ENCODE measurements around the gene DNAJC17. TPM values are rescaled to one million over a fixed set of nuclear protein-coding genes. Genes with fewer than 3 reads are reported as not detected.

Gene DNAJC17
- total RNA-seq, 1 donor from 2014 or later, result 16.0 TPM

GRCh38 chr15:40787991-40788390, 19.3 kb downstream of the DNAJC17 start:
- Histone ChIP-seq H3K4me3 (no peak overlapping the region), H3K27ac (replicated peaks) (no peak overlapping the region), H3K9me3 (replicated peaks) (no peaks in the 10 kb centered on the region), H3K4me1 (peaks cover 21% of the 10 kb centered on the region), H3K36me3 (peaks cover 24% of the 10 kb centered on the region), H3K27me3 (ENCODE audit: low read depth) (no peaks in the 10 kb centered on the region)
- TF ChIP-seq CTCF (IDR thresholded peaks at IDR 0.05; ENCODE audit: borderline replicate concordance), result no peak
- intact Hi-C loops (cut with micrococcal nuclease), result loop anchor here (10.0 kb wide), 1 partner anchor 113 kb away; no protein-coding TSS in a partner anchor
- no peak for DNase-seq

- Histone ChIP-seq H3K27me3 (ENCODE audit: low read depth) (no peaks in the 10 kb centered on the region), H3K9me3 (replicated peaks) (no peaks in the 10 kb centered on the region), H3K4me3 (no peak overlapping the region), H3K36me3 (peaks cover 22% of the 10 kb centered on the region), H3K27ac (replicated peaks) (no peak overlapping the region), H3K4me1 (peaks cover 21% of the 10 kb centered on the region)
- TF ChIP-seq CTCF (IDR thresholded peaks at IDR 0.05; ENCODE audit: borderline replicate concordance), result no peak
- DNase-seq, result no peak
- intact Hi-C loops (cut with micrococcal nuclease), result loop anchor here (10.0 kb wide), 1 partner anchor 113 kb away; no protein-coding TSS in a partner anchor
Observed at GRCh38 chr15:40787344-40787841, 19.9 kb downstream of the DNAJC17 start.

DNA sequence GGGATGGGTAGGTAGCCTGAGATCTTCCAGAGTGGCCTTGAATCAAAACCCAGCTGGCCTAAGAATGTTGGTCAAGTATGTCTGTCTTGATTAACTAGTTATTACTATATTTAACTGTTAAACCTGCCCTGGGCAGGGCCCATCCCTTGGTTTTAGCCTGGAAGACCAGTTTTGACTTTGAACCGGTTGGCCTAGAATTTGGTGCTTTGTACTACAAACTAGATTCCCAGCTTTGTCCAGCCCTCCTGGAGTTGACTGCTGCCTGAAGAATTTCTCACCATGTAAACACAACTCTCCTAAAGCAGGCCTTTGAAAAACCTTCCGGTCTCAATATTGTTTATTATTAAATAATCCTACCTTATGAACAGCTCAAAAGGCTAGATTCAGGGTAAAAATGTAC, 21.5 kb downstream of the DNAJC17 start:
- H3K9me3 ChIP-seq (replicated peaks), result no peaks in the 10 kb centered on the region
- intact Hi-C loops (cut with micrococcal nuclease), result loop anchor here (10.0 kb wide), 1 partner anchor 111 kb away; no protein-coding TSS in a partner anchor
- H3K4me1 ChIP-seq, result peaks cover 21% of the 10 kb centered on the region
- TF ChIP-seq CTCF (IDR thresholded peaks at IDR 0.05; ENCODE audit: borderline replicate concordance), result no peak
- H3K36me3 ChIP-seq, result peaks cover 7% of the 10 kb centered on the region
- DNase-seq, result no peak
- H3K27me3 ChIP-seq (ENCODE audit: low read depth), result no peaks in the 10 kb centered on the region
- H3K27ac ChIP-seq (replicated peaks), result no peak overlapping the region
- no peak overlapping the region for H3K4me3 ChIP-seq

- intact Hi-C loops (cut with micrococcal nuclease), result loop anchor here (10.0 kb wide), 1 partner anchor 110 kb away; no protein-coding TSS in a partner anchor
- Histone ChIP-seq H3K4me3 (no peak overlapping the region), H3K4me1 (peaks cover 14% of the 10 kb centered on the region), H3K27ac (replicated peaks) (no peak overlapping the region), H3K36me3 (peaks cover under 1% of the 10 kb centered on the region), H3K27me3 (ENCODE audit: low read depth) (no peaks in the 10 kb centered on the region), H3K9me3 (replicated peaks) (no peaks in the 10 kb centered on the region)
- no peak for DNase-seq
- TF ChIP-seq CTCF (IDR thresholded peaks at IDR 0.05; ENCODE audit: borderline replicate concordance), result no peak
Observed at GRCh38 chr15:40785164-40785563, 22.1 kb downstream of the DNAJC17 start.

- Histone ChIP-seq H3K27ac (replicated peaks) (no peak overlapping the region), H3K4me1 (peaks cover 10% of the 10 kb centered on the region), H3K27me3 (ENCODE audit: low read depth) (no peaks in the 10 kb centered on the region), H3K9me3 (replicated peaks) (no peaks in the 10 kb centered on the region), H3K36me3 (peaks cover 23% of the 10 kb centered on the region), H3K4me3 (no peak overlapping the region)
- intact Hi-C loops (cut with micrococcal nuclease), result loop anchor here (10.0 kb wide), 1 partner anchor 108 kb away; no protein-coding TSS in a partner anchor
- no peak for DNase-seq
- TF ChIP-seq CTCF (IDR thresholded peaks at IDR 0.05; ENCODE audit: borderline replicate concordance), result peak; percentile 69
Observed at GRCh38 chr15:40782609-40783227, 24.6 kb downstream of the DNAJC17 start.

All from left ventricle myocardium inferior (tissue), 1 donor.